ENCODE data around the gene FOXR1. TPM values are rescaled to one million over a fixed set of nuclear protein-coding genes. Genes with fewer than 3 reads are reported as not detected.
A peak's percentile ranks its signal among the peaks of the same experiment; 100 is the strongest.

FOXR1 gene
- total and polyA plus RNA-seq, 8 donors, result not detected

GRCh38 chr11:118935376-118935775 is 36.2 kb upstream of the FOXR1 start:
- H3K27ac ChIP-seq, result no peak overlapping the region
- peaks cover 0 to 9% (median 3%) of the 10 kb centered on the region in 3 donors for H3K27me3 ChIP-seq
- WGBS, 5 donors, result 80 to 88% (median 87%) methylated on average over 8 of the region's 8 CpGs
- no peaks in the 10 kb centered on the region for H3K9me3 ChIP-seq
- TF ChIP-seq CTCF (IDR thresholded peaks at IDR 0.05) (no peak), POLR2A (IDR thresholded peaks at IDR 0.05) (no peak), POLR2AphosphoS5 (IDR thresholded peaks at IDR 0.05) (no peak), EP300 (IDR thresholded peaks at IDR 0.05) (no peak)
- no peak overlapping the region for H3K4me3 ChIP-seq
- intact Hi-C loops (cut with DNase I; ENCODE audit: low total_unique reads), result no loop called here
- DNase-seq, result no peak
- H3K4me1 ChIP-seq, result peaks cover 19 to 33% (median 27%) of the 10 kb centered on the region in 4 donors
- no peaks in the 10 kb centered on the region for H3K36me3 ChIP-seq

GRCh38 chr11:118938491-118939403 is 32.8 kb upstream of the FOXR1 start:
- TF ChIP-seq POLR2A (IDR thresholded peaks at IDR 0.05) (no peak), EP300 (IDR thresholded peaks at IDR 0.05) (no peak), POLR2AphosphoS5 (IDR thresholded peaks at IDR 0.05) (no peak), CTCF (IDR thresholded peaks at IDR 0.05) (no peak)
- no peaks in the 10 kb centered on the region for H3K36me3 ChIP-seq
- peaks cover 0 to 13% (median 3%) of the 10 kb centered on the region in 3 donors for H3K27me3 ChIP-seq
- no peaks in the 10 kb centered on the region for H3K9me3 ChIP-seq
- peaks cover 2 to 15% (median 8%) of the 10 kb centered on the region in 4 donors for H3K4me1 ChIP-seq
- no peak for DNase-seq
- 66 to 75% (median 72%) methylated on average over 11 of the region's 11 CpGs for WGBS, 5 donors
- H3K27ac ChIP-seq, result no peak overlapping the region
- intact Hi-C loops (cut with DNase I; ENCODE audit: low total_unique reads), result no loop called here
- H3K4me3 ChIP-seq, result no peak overlapping the region

GRCh38 chr11:118939404-118939915 is 32.1 kb upstream of the FOXR1 start:
- Histone ChIP-seq H3K4me3 (no peak overlapping the region), H3K4me1 (peaks cover 0 to 8% (median 3%) of the 10 kb centered on the region in 4 donors), H3K27ac (no peak overlapping the region), H3K36me3 (no peaks in the 10 kb centered on the region), H3K9me3 (no peaks in the 10 kb centered on the region), H3K27me3 (peaks cover 0 to 13% (median 3%) of the 10 kb centered on the region in 3 donors)
- no peak for DNase-seq
- intact Hi-C loops (cut with DNase I; ENCODE audit: low total_unique reads), result no loop called here
- TF ChIP-seq POLR2AphosphoS5 (IDR thresholded peaks at IDR 0.05) (no peak), EP300 (IDR thresholded peaks at IDR 0.05) (no peak), POLR2A (IDR thresholded peaks at IDR 0.05) (no peak), CTCF (IDR thresholded peaks at IDR 0.05) (no peak)
- 64 to 76% (median 69%) methylated on average over 8 of the region's 8 CpGs for WGBS, 5 donors

GRCh38 chr11:118939953-118940598 is 31.5 kb upstream of the FOXR1 start:
- H3K4me3 ChIP-seq, result no peak overlapping the region
- 37 to 50% (median 42%) methylated on average over 11 to 13 of the region's 13 CpGs for WGBS, 5 donors
- H3K27ac ChIP-seq, result no peak overlapping the region
- intact Hi-C loops (cut with DNase I; ENCODE audit: low total_unique reads), result no loop called here
- peaks cover 0 to 13% (median 3%) of the 10 kb centered on the region in 3 donors for H3K27me3 ChIP-seq
- TF ChIP-seq EP300 (IDR thresholded peaks at IDR 0.05), result no peak
- TF ChIP-seq POLR2AphosphoS5 (IDR thresholded peaks at IDR 0.05), result no peak
- no peak for TF ChIP-seq POLR2A (IDR thresholded peaks at IDR 0.05)
- no peak for TF ChIP-seq CTCF (IDR thresholded peaks at IDR 0.05)
- no peaks in the 10 kb centered on the region for H3K36me3 ChIP-seq
- peaks cover 0 to 7% (median 3%) of the 10 kb centered on the region in 4 donors for H3K4me1 ChIP-seq
- DNase-seq, result peak in 1 of 2 donors; percentile 76
- no peaks in the 10 kb centered on the region for H3K9me3 ChIP-seq

All from stomach (tissue), 9 donors.